Panc1 (cell line): ENCODE data around the gene SLC11A2.

Experiments
- POLR2AphosphoS5 ChIP-seq: IDR thresholded peaks from 2 replicates; pipeline ENCODE4 v1.6.1; 2012; ENCODE audit warnings: mild to moderate bottlenecking, low read depth, low read length, moderate library complexity
- TF ChIP-seq, protein P1 (sequence below): fragments of 450-650 bp; IDR thresholded peaks from 2 replicates; pipeline ENCODE4 v1.5.1; 2017; ENCODE audit warnings: mild to moderate bottlenecking
- TF ChIP-seq, protein P2 (sequence below), 2 experiments: IDR thresholded peaks; 2 replicates each; pipeline ENCODE4 v1.6.1; 2011 to 2012; ENCODE audit warnings: low read depth in 2 of 2, control low read depth in 1 of 2, low read length in 1 of 2, mild to moderate bottlenecking in 1 of 2, moderate library complexity in 1 of 2; ENCODE audit not compliant: insufficient read depth in 1 of 2

DNA sequence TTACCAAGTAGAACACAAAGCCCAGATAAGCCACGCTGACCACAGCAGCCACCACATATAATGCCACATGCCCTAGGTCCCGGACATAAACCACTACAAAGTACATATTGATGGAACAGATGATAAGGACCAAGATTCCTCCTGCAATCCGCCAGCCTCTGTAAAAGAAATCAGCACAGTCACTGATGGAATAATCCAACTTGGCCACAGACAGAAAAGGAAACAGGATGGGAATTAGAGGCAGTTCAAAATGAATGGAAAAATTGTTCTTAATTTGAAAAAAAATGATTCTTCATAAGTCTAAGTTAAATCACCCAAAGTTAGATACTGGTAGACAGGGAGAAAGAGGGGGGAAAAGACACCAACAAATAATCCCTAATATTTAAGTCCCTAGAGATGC, 35.4 kb downstream of the SLC11A2 start:
- TF ChIP-seq, protein P1, sequence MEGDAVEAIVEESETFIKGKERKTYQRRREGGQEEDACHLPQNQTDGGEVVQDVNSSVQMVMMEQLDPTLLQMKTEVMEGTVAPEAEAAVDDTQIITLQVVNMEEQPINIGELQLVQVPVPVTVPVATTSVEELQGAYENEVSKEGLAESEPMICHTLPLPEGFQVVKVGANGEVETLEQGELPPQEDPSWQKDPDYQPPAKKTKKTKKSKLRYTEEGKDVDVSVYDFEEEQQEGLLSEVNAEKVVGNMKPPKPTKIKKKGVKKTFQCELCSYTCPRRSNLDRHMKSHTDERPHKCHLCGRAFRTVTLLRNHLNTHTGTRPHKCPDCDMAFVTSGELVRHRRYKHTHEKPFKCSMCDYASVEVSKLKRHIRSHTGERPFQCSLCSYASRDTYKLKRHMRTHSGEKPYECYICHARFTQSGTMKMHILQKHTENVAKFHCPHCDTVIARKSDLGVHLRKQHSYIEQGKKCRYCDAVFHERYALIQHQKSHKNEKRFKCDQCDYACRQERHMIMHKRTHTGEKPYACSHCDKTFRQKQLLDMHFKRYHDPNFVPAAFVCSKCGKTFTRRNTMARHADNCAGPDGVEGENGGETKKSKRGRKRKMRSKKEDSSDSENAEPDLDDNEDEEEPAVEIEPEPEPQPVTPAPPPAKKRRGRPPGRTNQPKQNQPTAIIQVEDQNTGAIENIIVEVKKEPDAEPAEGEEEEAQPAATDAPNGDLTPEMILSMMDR, result no peak
- TF ChIP-seq, protein P2, sequence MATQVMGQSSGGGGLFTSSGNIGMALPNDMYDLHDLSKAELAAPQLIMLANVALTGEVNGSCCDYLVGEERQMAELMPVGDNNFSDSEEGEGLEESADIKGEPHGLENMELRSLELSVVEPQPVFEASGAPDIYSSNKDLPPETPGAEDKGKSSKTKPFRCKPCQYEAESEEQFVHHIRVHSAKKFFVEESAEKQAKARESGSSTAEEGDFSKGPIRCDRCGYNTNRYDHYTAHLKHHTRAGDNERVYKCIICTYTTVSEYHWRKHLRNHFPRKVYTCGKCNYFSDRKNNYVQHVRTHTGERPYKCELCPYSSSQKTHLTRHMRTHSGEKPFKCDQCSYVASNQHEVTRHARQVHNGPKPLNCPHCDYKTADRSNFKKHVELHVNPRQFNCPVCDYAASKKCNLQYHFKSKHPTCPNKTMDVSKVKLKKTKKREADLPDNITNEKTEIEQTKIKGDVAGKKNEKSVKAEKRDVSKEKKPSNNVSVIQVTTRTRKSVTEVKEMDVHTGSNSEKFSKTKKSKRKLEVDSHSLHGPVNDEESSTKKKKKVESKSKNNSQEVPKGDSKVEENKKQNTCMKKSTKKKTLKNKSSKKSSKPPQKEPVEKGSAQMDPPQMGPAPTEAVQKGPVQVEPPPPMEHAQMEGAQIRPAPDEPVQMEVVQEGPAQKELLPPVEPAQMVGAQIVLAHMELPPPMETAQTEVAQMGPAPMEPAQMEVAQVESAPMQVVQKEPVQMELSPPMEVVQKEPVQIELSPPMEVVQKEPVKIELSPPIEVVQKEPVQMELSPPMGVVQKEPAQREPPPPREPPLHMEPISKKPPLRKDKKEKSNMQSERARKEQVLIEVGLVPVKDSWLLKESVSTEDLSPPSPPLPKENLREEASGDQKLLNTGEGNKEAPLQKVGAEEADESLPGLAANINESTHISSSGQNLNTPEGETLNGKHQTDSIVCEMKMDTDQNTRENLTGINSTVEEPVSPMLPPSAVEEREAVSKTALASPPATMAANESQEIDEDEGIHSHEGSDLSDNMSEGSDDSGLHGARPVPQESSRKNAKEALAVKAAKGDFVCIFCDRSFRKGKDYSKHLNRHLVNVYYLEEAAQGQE (IDR thresholded peaks at IDR 0.05; ENCODE audit: insufficient read depth in 1 of 2, low read depth in 2 of 2, low read length in 1 of 2), result no peak
- TF ChIP-seq POLR2AphosphoS5, result no peak
